ENCODE measurements around the gene ANKS1B. TPM values are rescaled to one million over a fixed set of nuclear protein-coding genes. Genes with fewer than 3 reads are reported as not detected.

The ANKS1B gene
- total RNA-seq, 5 donors from 2014 or later (not counting 1 experiment from before 2014, with no cell fraction given) = 0.18 to 0.47 (median 0.19) TPM; not detected in 2

- Mint-ChIP-seq H3K9me3 (peaks cover 0 to 13% (median 0%) of the 10 kb centered on the region in 3 donors), H3K36me3 (no peaks in the 10 kb centered on the region), H3K4me3 (no peak overlapping the region), H3K27me3 (peaks cover 5 to 26% of the 10 kb centered on the region in 2 donors), H3K4me1 (no peaks in the 10 kb centered on the region), H3K27ac (no peak overlapping the region)
- Histone ChIP-seq H3K36me3 (ENCODE audit: control insufficient read depth in 2 of 2, extremely low read depth in 1 of 2, insufficient read depth in 1 of 2, low read length in 1 of 2) (no peaks in the 10 kb centered on the region), H3K27me3 (replicated peaks in 1 of 2; ENCODE audit: control insufficient read depth in 2 of 2, extremely low read depth in 1 of 2, insufficient read depth in 2 of 2, low read length in 1 of 2) (no peaks in the 10 kb centered on the region), H3K9me3 (no peaks in the 10 kb centered on the region), H3K4me3 (ENCODE audit: control insufficient read depth in 1 of 2, extremely low read depth in 1 of 2, low read length in 1 of 2) (no peak overlapping the region), H3K4me1 (ENCODE audit: control insufficient read depth in 1 of 2, extremely low read depth in 1 of 2, insufficient read depth in 2 of 2, low read length in 2 of 2) (no peaks in the 10 kb centered on the region), H3K27ac (ENCODE audit: low read length) (no peak overlapping the region)
- WGBS (ENCODE audit: insufficient coverage) = 60% methylated on average over 1 of the region's 2 CpGs
- CTCF ChIA-PET = no interaction called here
- POLR2A ChIA-PET = no interaction called here
- ATAC-seq (replicated peaks in 1 of 4) = no peak
- no peak for DNase-seq
These were observed 9.4 kb downstream of the ANKS1B start for GRCh38 chr12:99975321-99975720.

GRCh38 chr12:99974146-99974545 lies 10.6 kb downstream of the ANKS1B start:
- H3K27ac Mint-ChIP-seq = no peak overlapping the region
- no peaks in the 10 kb centered on the region for H3K4me1 Mint-ChIP-seq
- H3K4me3 ChIP-seq (ENCODE audit: control insufficient read depth in 1 of 2, extremely low read depth in 1 of 2, low read length in 1 of 2) = no peak overlapping the region
- peaks cover 0 to 13% (median 0%) of the 10 kb centered on the region in 3 donors for H3K9me3 Mint-ChIP-seq
- H3K27me3 Mint-ChIP-seq = peaks cover 2 to 18% of the 10 kb centered on the region in 2 donors
- WGBS (ENCODE audit: insufficient coverage) = no CpG with 5 or more reads among the region's 2 CpGs
- CTCF ChIA-PET = no interaction called here
- H3K4me3 Mint-ChIP-seq = no peak overlapping the region
- H3K9me3 ChIP-seq = no peaks in the 10 kb centered on the region
- H3K27ac ChIP-seq (ENCODE audit: low read length) = no peak overlapping the region
- no peaks in the 10 kb centered on the region for H3K36me3 Mint-ChIP-seq
- no peaks in the 10 kb centered on the region for H3K27me3 ChIP-seq (replicated peaks in 1 of 2; ENCODE audit: control insufficient read depth in 2 of 2, extremely low read depth in 1 of 2, insufficient read depth in 2 of 2, low read length in 1 of 2)
- no peak for DNase-seq
- POLR2A ChIA-PET = no interaction called here
- ATAC-seq (replicated peaks in 1 of 4) = no peak
- no peaks in the 10 kb centered on the region for H3K4me1 ChIP-seq (ENCODE audit: control insufficient read depth in 1 of 2, extremely low read depth in 1 of 2, insufficient read depth in 2 of 2, low read length in 2 of 2)
- no peaks in the 10 kb centered on the region for H3K36me3 ChIP-seq (ENCODE audit: control insufficient read depth in 2 of 2, extremely low read depth in 1 of 2, insufficient read depth in 1 of 2, low read length in 1 of 2)

GRCh38 chr12:99966429-99966828 lies 18.3 kb downstream of the ANKS1B start:
- peaks cover 0 to 5% (median 0%) of the 10 kb centered on the region in 3 donors for H3K9me3 Mint-ChIP-seq
- no CpG with 5 or more reads among the region's 2 CpGs for whole genome bisulfite sequencing (ENCODE audit: insufficient coverage)
- DNase-seq = no peak
- H3K4me1 ChIP-seq (ENCODE audit: control insufficient read depth in 1 of 2, extremely low read depth in 1 of 2, insufficient read depth in 2 of 2, low read length in 2 of 2) = no peaks in the 10 kb centered on the region
- no peak overlapping the region for H3K27ac Mint-ChIP-seq
- H3K4me3 Mint-ChIP-seq = no peak overlapping the region
- no peaks in the 10 kb centered on the region for H3K9me3 ChIP-seq
- POLR2A ChIA-PET = no interaction called here
- no peaks in the 10 kb centered on the region for H3K36me3 ChIP-seq (ENCODE audit: control insufficient read depth in 2 of 2, extremely low read depth in 1 of 2, insufficient read depth in 1 of 2, low read length in 1 of 2)
- peaks cover 6 to 8% of the 10 kb centered on the region in 2 donors for H3K27me3 Mint-ChIP-seq
- no peak overlapping the region for H3K27ac ChIP-seq (ENCODE audit: low read length)
- no peaks in the 10 kb centered on the region for H3K27me3 ChIP-seq (replicated peaks in 1 of 2; ENCODE audit: control insufficient read depth in 2 of 2, extremely low read depth in 1 of 2, insufficient read depth in 2 of 2, low read length in 1 of 2)
- ATAC-seq (replicated peaks in 1 of 4) = no peak
- H3K4me3 ChIP-seq (ENCODE audit: control insufficient read depth in 1 of 2, extremely low read depth in 1 of 2, low read length in 1 of 2) = no peak overlapping the region
- CTCF ChIA-PET = no interaction called here
- H3K36me3 Mint-ChIP-seq = no peaks in the 10 kb centered on the region
- H3K4me1 Mint-ChIP-seq = no peaks in the 10 kb centered on the region

GRCh38 chr12:99960311-99960710 lies 24.4 kb downstream of the ANKS1B start:
- Histone ChIP-seq H3K27me3 (replicated peaks in 1 of 2; ENCODE audit: control insufficient read depth in 2 of 2, extremely low read depth in 1 of 2, insufficient read depth in 2 of 2, low read length in 1 of 2) (no peaks in the 10 kb centered on the region), H3K36me3 (ENCODE audit: control insufficient read depth in 2 of 2, extremely low read depth in 1 of 2, insufficient read depth in 1 of 2, low read length in 1 of 2) (no peaks in the 10 kb centered on the region), H3K27ac (ENCODE audit: low read length) (no peak overlapping the region), H3K4me1 (ENCODE audit: control insufficient read depth in 1 of 2, extremely low read depth in 1 of 2, insufficient read depth in 2 of 2, low read length in 2 of 2) (no peaks in the 10 kb centered on the region), H3K4me3 (ENCODE audit: control insufficient read depth in 1 of 2, extremely low read depth in 1 of 2, low read length in 1 of 2) (no peak overlapping the region), H3K9me3 (no peaks in the 10 kb centered on the region)
- Mint-ChIP-seq H3K36me3 (no peaks in the 10 kb centered on the region), H3K27ac (no peak overlapping the region), H3K4me1 (no peaks in the 10 kb centered on the region), H3K4me3 (no peak overlapping the region), H3K9me3 (peaks cover 0 to 5% (median 0%) of the 10 kb centered on the region in 3 donors), H3K27me3 (peaks cover 8% of the 10 kb centered on the region in 2 donors)
- WGBS (ENCODE audit: insufficient coverage) = no CpG with 5 or more reads among the region's 3 CpGs
- POLR2A ChIA-PET = no interaction called here
- no peak for ATAC-seq (replicated peaks in 1 of 4)
- CTCF ChIA-PET = no interaction called here
- no peak for DNase-seq

GRCh38 chr12:99959549-99960170 lies 25.1 kb downstream of the ANKS1B start:
- Mint-ChIP-seq H3K27ac (no peak overlapping the region), H3K9me3 (peaks cover 0 to 5% (median 0%) of the 10 kb centered on the region in 3 donors), H3K4me1 (no peaks in the 10 kb centered on the region), H3K4me3 (no peak overlapping the region), H3K27me3 (peaks cover 7 to 8% of the 10 kb centered on the region in 2 donors), H3K36me3 (no peaks in the 10 kb centered on the region)
- POLR2A ChIA-PET = no interaction called here
- Histone ChIP-seq H3K27ac (ENCODE audit: low read length) (no peak overlapping the region), H3K36me3 (ENCODE audit: control insufficient read depth in 2 of 2, extremely low read depth in 1 of 2, insufficient read depth in 1 of 2, low read length in 1 of 2) (no peaks in the 10 kb centered on the region), H3K27me3 (replicated peaks in 1 of 2; ENCODE audit: control insufficient read depth in 2 of 2, extremely low read depth in 1 of 2, insufficient read depth in 2 of 2, low read length in 1 of 2) (no peaks in the 10 kb centered on the region), H3K4me3 (ENCODE audit: control insufficient read depth in 1 of 2, extremely low read depth in 1 of 2, low read length in 1 of 2) (no peak overlapping the region), H3K9me3 (no peaks in the 10 kb centered on the region), H3K4me1 (ENCODE audit: control insufficient read depth in 1 of 2, extremely low read depth in 1 of 2, insufficient read depth in 2 of 2, low read length in 2 of 2) (no peaks in the 10 kb centered on the region)
- no CpG with 5 or more reads among the region's 4 CpGs for WGBS (ENCODE audit: insufficient coverage)
- no peak for DNase-seq
- CTCF ChIA-PET = no interaction called here
- ATAC-seq (replicated peaks in 1 of 4) = no peak

- Mint-ChIP-seq H3K27me3 (peaks cover 1 to 3% of the 10 kb centered on the region in 2 donors), H3K4me3 (no peak overlapping the region), H3K9me3 (no peaks in the 10 kb centered on the region), H3K27ac (no peak overlapping the region), H3K4me1 (no peaks in the 10 kb centered on the region), H3K36me3 (no peaks in the 10 kb centered on the region)
- Histone ChIP-seq H3K9me3 (no peaks in the 10 kb centered on the region), H3K36me3 (ENCODE audit: control insufficient read depth in 2 of 2, extremely low read depth in 1 of 2, insufficient read depth in 1 of 2, low read length in 1 of 2) (no peaks in the 10 kb centered on the region), H3K27ac (ENCODE audit: low read length) (no peak overlapping the region), H3K27me3 (replicated peaks in 1 of 2; ENCODE audit: control insufficient read depth in 2 of 2, extremely low read depth in 1 of 2, insufficient read depth in 2 of 2, low read length in 1 of 2) (no peaks in the 10 kb centered on the region), H3K4me1 (ENCODE audit: control insufficient read depth in 1 of 2, extremely low read depth in 1 of 2, insufficient read depth in 2 of 2, low read length in 2 of 2) (no peaks in the 10 kb centered on the region), H3K4me3 (ENCODE audit: control insufficient read depth in 1 of 2, extremely low read depth in 1 of 2, low read length in 1 of 2) (no peak overlapping the region)
- DNase-seq = no peak
- no peak for ATAC-seq (replicated peaks in 1 of 4)
- WGBS (ENCODE audit: insufficient coverage) = 43% methylated on average over 3 of the region's 4 CpGs
- ChIA-PET POLR2A (no interaction called here), CTCF (no interaction called here)
These were observed 26.8 kb downstream of the ANKS1B start for GRCh38 chr12:99957866-99958466.
